Astrocyte of the spinal cord (primary cell): Measurements from ENCODE around the gene TRIM27.
"Not testable (repeated sequence)": the region's sequence is repeated elsewhere in the genome, so short reads cannot be mapped to it uniquely, and the experiment has no call there.

ENCODE experiments used
- DNase-seq: peaks from one replicate; pipeline ENCODE4 v3.0.0; 2011; ENCODE audit warnings: low read depth, low spot score
- H3K4me3 ChIP-seq: 2 replicates; pipeline ENCODE4 v1.5.1; 2011; ENCODE audit warnings: low read depth, mild to moderate bottlenecking, low read length, moderate library complexity
- in situ Hi-C: cut with HindIII; loops from 2 replicates; pipeline ENCODE4 v1.10.0; 2017; ENCODE audit warnings: low sequenced_read_pairs
- TF ChIP-seq, protein P1 (sequence below): IDR thresholded peaks from 2 replicates; pipeline ENCODE4 v1.5.1; 2012; ENCODE audit warnings: low read depth, mild to moderate bottlenecking, low read length, inconsistent platforms

TRIM27 gene

GRCh38 chr6:28940858-28941683, 17.3 kb upstream of the TRIM27 start:
- in situ Hi-C loops: no loop called here
- DNase-seq: peak; percentile 92
- TF ChIP-seq, protein P1, sequence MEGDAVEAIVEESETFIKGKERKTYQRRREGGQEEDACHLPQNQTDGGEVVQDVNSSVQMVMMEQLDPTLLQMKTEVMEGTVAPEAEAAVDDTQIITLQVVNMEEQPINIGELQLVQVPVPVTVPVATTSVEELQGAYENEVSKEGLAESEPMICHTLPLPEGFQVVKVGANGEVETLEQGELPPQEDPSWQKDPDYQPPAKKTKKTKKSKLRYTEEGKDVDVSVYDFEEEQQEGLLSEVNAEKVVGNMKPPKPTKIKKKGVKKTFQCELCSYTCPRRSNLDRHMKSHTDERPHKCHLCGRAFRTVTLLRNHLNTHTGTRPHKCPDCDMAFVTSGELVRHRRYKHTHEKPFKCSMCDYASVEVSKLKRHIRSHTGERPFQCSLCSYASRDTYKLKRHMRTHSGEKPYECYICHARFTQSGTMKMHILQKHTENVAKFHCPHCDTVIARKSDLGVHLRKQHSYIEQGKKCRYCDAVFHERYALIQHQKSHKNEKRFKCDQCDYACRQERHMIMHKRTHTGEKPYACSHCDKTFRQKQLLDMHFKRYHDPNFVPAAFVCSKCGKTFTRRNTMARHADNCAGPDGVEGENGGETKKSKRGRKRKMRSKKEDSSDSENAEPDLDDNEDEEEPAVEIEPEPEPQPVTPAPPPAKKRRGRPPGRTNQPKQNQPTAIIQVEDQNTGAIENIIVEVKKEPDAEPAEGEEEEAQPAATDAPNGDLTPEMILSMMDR: no peak

DNA sequence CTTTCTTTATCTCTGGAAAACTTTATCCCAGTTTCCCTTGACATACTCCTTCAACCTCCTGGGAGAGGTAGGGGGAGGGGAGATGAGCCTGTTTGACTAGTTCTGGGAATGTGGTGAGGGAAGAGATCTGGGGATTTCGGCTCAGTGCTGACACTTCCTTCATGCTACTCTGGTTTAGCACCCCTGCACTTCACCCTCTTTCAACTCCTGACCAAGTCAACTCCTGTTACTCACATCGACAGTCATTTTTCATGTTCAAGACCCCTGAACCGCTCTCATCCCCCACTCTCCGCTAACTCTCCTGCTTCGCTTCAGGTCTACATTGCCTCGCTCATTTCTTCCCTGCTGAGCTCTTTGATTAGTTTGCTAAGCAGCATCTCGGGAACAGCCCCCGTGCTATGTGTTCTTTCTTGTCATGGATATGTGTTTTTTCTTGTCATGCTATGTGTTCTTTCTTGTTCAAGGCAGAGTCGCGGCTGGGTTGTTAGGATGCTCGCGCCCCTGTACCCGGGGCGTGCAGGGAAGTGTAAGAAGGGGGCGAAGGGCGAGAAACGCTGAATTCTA, 16.6 kb upstream of the TRIM27 start:
- DNase-seq: no peak
- in situ Hi-C loops: no loop called here
- peak overlapping the region; percentile 53 for H3K4me3 ChIP-seq
- TF ChIP-seq, protein P1: no peak

More at GRCh38 chr6:28940858-28941683, 17.3 kb upstream of the TRIM27 start:
- peak overlapping the region; percentile 53 for H3K4me3 ChIP-seq

- no peak for DNase-seq
- in situ Hi-C loops: no loop called here
- TF ChIP-seq, protein P1: no peak
- no peak overlapping the region for H3K4me3 ChIP-seq
Observed at GRCh38 chr6:28933069-28933468, 9.3 kb upstream of the TRIM27 start.

DNA sequence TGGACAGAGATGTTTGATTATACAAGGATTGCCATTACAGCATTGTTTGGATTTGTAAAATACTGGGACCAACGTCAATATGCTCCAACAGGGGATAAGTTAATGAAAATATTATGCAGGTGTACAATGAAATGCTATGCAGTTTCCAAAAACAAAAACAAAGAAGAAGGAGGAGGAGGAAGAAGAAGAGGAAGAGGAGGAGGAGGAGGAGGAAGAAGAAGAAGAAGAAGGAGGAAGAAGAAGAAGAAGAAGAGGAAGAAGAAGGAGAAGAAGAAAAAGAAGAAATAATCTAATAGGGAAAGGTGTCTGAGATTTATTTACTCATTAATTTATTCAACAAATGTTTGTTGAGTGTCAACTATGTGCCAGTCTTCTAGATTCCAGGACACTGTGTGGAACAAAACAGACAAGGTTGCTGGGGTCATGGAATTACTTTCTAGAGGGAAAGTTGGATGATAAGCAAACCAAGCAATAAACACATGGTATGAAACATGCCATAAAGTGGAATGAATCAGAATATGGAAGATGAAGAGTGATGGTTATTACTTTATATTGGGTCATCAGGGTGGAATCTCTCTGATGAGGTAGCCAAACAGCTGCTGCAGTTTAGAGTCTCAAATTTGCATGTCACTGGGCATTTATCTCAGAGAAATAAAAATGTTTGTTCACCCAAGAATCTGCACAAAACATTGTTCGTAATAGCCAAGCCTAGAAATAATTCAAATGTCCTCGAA, 6.3 kb upstream of the TRIM27 start:
- DNase-seq: no peak
- H3K4me3 ChIP-seq: no peak overlapping the region
- TF ChIP-seq, protein P1: no peak
- in situ Hi-C loops: no loop called here

GRCh38 chr6:28929339-28929738, 5.6 kb upstream of the TRIM27 start:
- in situ Hi-C loops, H3K4me3 ChIP-seq, DNase-seq: not testable (repeated sequence)

DNA sequence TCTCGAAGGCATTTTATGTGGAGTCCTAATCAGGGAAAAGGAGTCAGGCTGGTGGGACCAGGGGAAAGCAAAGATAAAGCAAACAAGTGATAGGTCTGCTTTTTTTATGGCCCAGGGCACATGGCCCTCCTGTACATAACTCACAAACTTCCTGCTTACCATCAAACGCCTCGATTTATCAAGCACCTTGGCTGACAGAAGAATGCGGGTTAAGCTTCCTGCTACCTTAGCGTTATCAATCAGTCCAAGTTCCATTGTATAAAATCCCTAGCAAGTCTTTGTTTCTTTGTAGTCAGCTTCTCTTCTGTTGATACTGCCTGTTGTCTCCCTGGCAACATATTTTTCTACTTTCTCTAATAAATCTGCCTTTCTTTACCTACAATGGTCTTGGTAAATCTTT, 4.1 kb upstream of the TRIM27 start:
- no peak overlapping the region for H3K4me3 ChIP-seq
- in situ Hi-C loops: no loop called here
- DNase-seq: no peak
- TF ChIP-seq, protein P1: no peak
